HCT116 (cell line): Measurements from ENCODE around the gene SLC25A41. TPM values are rescaled to one million over a fixed set of nuclear protein-coding genes. Genes with fewer than 3 reads are reported as not detected.
A peak's percentile ranks its signal among the peaks of the same experiment; 100 is the strongest.

Experiments used
- ATAC-seq: fragments of 200-7000 bp; cut with Tn5 transposase; 2 replicates; pipeline ENCODE4 v1.9.1; 2020; ENCODE audit warnings: mild to moderate bottlenecking, moderate library complexity
- BruUV-seq: library from RNA; stranded (reverse); fragments of 400-500 nt; replicated peaks from 2 replicates; lab custom pipeline; 2021; lab: Mats Ljungman, UMichigan
- CTCF ChIA-PET: fragments of 300-600 bp; sonication (Branson Sonifier 250); formaldehyde crosslinking; loops from one replicate; lab custom pipeline; 2021; ENCODE audit warnings: antibody characterized with exemption; lab: Charles Lee
- POLR2A ChIA-PET: fragments of 300-600, 350-600 bp; sonication (Branson Sonifier 250); formaldehyde crosslinking; loops from one replicate; lab custom pipeline; 2021; ENCODE audit warnings: antibody characterized with exemption; lab: Charles Lee
- RAD21 ChIA-PET, 2 experiments: fragments of 300-600 bp; sonication (Branson Sonifier 250); formaldehyde crosslinking; loops; one replicate each; lab custom pipeline; 2023; ENCODE audit warnings: low total read pairs in 2 of 2; ENCODE audit not compliant: uncharacterized antibody in 2 of 2, unreplicated experiment in 2 of 2, low non-redundant PET in 1 of 2; lab: Charles Lee
- DNase-seq: peaks from one replicate; pipeline ENCODE4 v3.0.0-alpha.2; 2010; ENCODE audit warnings: low read depth, low spot score
- H2AFZ ChIP-seq: fragments of 200-600 bp; shearing (Covaris generic), sonication (generic); 2 replicates; pipeline ENCODE4 v1.6.1; 2017; ENCODE audit warnings: low read depth, mixed run types, mixed read lengths, antibody characterized with exemption, low read length; ENCODE audit not compliant: poor library complexity, severe bottlenecking
- H3K27ac ChIP-seq: 2 replicates; pipeline ENCODE4 v1.5.1; 2012; ENCODE audit warnings: low read depth, low read length
- H3K27me3 ChIP-seq: fragments of 200-600 bp; sonication (generic); 2 replicates; pipeline ENCODE4 v1.6.1; 2016; ENCODE audit warnings: mixed run types, low read length, mixed read lengths; ENCODE audit not compliant: insufficient read depth
- H3K36me3 ChIP-seq, 2 experiments: fragments of 200-500 bp in 1 of 2; fragments of 200-600 bp in 1 of 2; sonication (Bioruptor generic) in 1 of 2; sonication (generic) in 1 of 2; 2 replicates each; pipeline versions ENCODE4 v1.5.1 to v1.6.1; 2014 to 2016; ENCODE audit warnings: low read length in 2 of 2, inconsistent platforms in 1 of 2, mixed read lengths in 1 of 2, mixed run types in 1 of 2; ENCODE audit not compliant: insufficient read depth in 2 of 2, control insufficient read depth in 1 of 2
- H3K4me1 ChIP-seq, 2 experiments: fragments of 200-600 bp in 1 of 2; sonication (generic) in 1 of 2; 2 replicates each; pipeline versions ENCODE4 v1.5.1 to v1.6.1; 2012 to 2017; ENCODE audit warnings: low read length in 2 of 2, inconsistent platforms in 1 of 2, mild to moderate bottlenecking in 1 of 2, mixed read lengths in 1 of 2, mixed run types in 1 of 2, moderate library complexity in 1 of 2; ENCODE audit not compliant: insufficient read depth in 2 of 2, control insufficient read depth in 1 of 2
- H3K4me2 ChIP-seq: fragments of 200-600 bp; sonication (generic); 2 replicates; pipeline ENCODE4 v1.6.1; 2017; ENCODE audit warnings: mixed run types, low read length, mixed read lengths
- H3K4me3 ChIP-seq, 2 experiments: fragments of 200-600 bp in 1 of 2; sonication (generic) in 1 of 2; replicated peaks in 1 of 2; 2 replicates each; pipeline ENCODE4 v1.5.1; 2011 to 2016; ENCODE audit warnings: low read length in 2 of 2, control low read depth in 1 of 2, low read depth in 1 of 2, mild to moderate bottlenecking in 1 of 2, mixed read lengths in 1 of 2, mixed run types in 1 of 2
- H3K79me2 ChIP-seq: fragments of 200-600 bp; sonication (generic); 2 replicates; pipeline ENCODE4 v1.6.1; 2017; ENCODE audit warnings: mild to moderate bottlenecking, mixed run types, low read length, moderate library complexity, mixed read lengths; ENCODE audit not compliant: insufficient read depth
- H3K9ac ChIP-seq: fragments of 200-600 bp; sonication (generic); 2 replicates; pipeline ENCODE4 v1.6.1; 2016; ENCODE audit warnings: low read length, mixed read lengths
- H3K9me2 ChIP-seq: fragments of 200-600 bp; sonication (generic), shearing (Covaris generic); 2 replicates; pipeline ENCODE4 v1.6.1; 2017; ENCODE audit warnings: mixed run types, mild to moderate bottlenecking, moderate library complexity; ENCODE audit not compliant: insufficient read depth
- H3K9me3 ChIP-seq, 2 experiments: fragments of 200-500 bp in 1 of 2; fragments of 200-600 bp in 1 of 2; sonication (Bioruptor generic) in 1 of 2; sonication (generic) in 1 of 2; 2 replicates each; pipeline ENCODE4 v1.6.1; 2014 to 2017; ENCODE audit warnings: low read length in 2 of 2, mixed read lengths in 2 of 2, inconsistent platforms in 1 of 2, low read depth in 1 of 2, mild to moderate bottlenecking in 1 of 2, mixed run types in 1 of 2, moderate library complexity in 1 of 2; ENCODE audit not compliant: control insufficient read depth in 1 of 2, insufficient read depth in 1 of 2
- H4K20me1 ChIP-seq: fragments of 200-600 bp; sonication (generic), shearing (Covaris generic); 2 replicates; pipeline ENCODE4 v1.6.1; 2017; ENCODE audit warnings: mixed run types, mild to moderate bottlenecking, moderate library complexity; ENCODE audit not compliant: insufficient read depth
- CBX3 ChIP-seq: IDR thresholded peaks from 2 replicates; pipeline ENCODE4 v1.6.1; 2012; ENCODE audit warnings: low read depth
- CTCF ChIP-seq, 3 experiments: fragments of 200-600 bp in 1 of 3; sonication (generic) in 1 of 3; IDR thresholded peaks in 2 of 3; conservative IDR thresholded peaks in 1 of 3; 2 replicates each; pipeline ENCODE4 v1.5.1; 2012 to 2017; ENCODE audit warnings: low read depth in 2 of 3, low read length in 2 of 3, antibody characterized with exemption in 1 of 3, borderline replicate concordance in 1 of 3, control low read depth in 1 of 3, mild to moderate bottlenecking in 1 of 3, mixed read lengths in 1 of 3, mixed run types in 1 of 3, moderate library complexity in 1 of 3; ENCODE audit not compliant: insufficient read depth in 1 of 3
- EGR1 ChIP-seq: IDR thresholded peaks from 2 replicates; pipeline ENCODE4 v1.6.1; 2012; ENCODE audit warnings: low read depth
- ELF1 ChIP-seq: IDR thresholded peaks from 2 replicates; pipeline ENCODE4 v1.6.1; 2012; ENCODE audit warnings: low read depth, borderline replicate concordance
- EZH2 ChIP-seq: fragments of 200-600 bp; sonication (generic); IDR thresholded peaks from 2 replicates; pipeline ENCODE4 v1.6.1; 2017; ENCODE audit warnings: antibody characterized with exemption, mixed run types
- FOSL1 ChIP-seq: IDR thresholded peaks from 2 replicates; pipeline ENCODE4 v1.6.1; 2012; ENCODE audit warnings: low read depth
- JUND ChIP-seq: IDR thresholded peaks from 2 replicates; pipeline ENCODE4 v1.6.1; 2012
- POLR2A ChIP-seq: IDR thresholded peaks from 2 replicates; pipeline ENCODE4 v1.7.0; 2011; ENCODE audit warnings: borderline replicate concordance; ENCODE audit not compliant: insufficient read depth, insufficient read length; ENCODE audit errors: extremely low read depth
- POLR2AphosphoS5 ChIP-seq: IDR thresholded peaks from 2 replicates; pipeline ENCODE4 v1.6.1; 2011; ENCODE audit warnings: mild to moderate bottlenecking, low read depth, low read length, moderate library complexity
- SP1 ChIP-seq: IDR thresholded peaks from 2 replicates; pipeline ENCODE4 v1.6.1; 2012; ENCODE audit warnings: low read depth
- SRF ChIP-seq: IDR thresholded peaks from 2 replicates; pipeline ENCODE4 v1.6.1; 2012; ENCODE audit warnings: low read depth
- TCF7L2 ChIP-seq: IDR thresholded peaks from 2 replicates; pipeline ENCODE4 v1.7.0; 2011; ENCODE audit warnings: borderline replicate concordance, inconsistent platforms; ENCODE audit not compliant: insufficient read depth, insufficient read length; ENCODE audit errors: extremely low read depth
- YY1 ChIP-seq: IDR thresholded peaks from 2 replicates; pipeline ENCODE4 v1.6.1; 2011; ENCODE audit warnings: low read length, low read depth, moderate library complexity, mild to moderate bottlenecking; ENCODE audit not compliant: insufficient replicate concordance; ENCODE audit errors: extremely low read depth
- ZBTB33 ChIP-seq: IDR thresholded peaks from 2 replicates; pipeline ENCODE4 v1.6.1; 2011; ENCODE audit warnings: mild to moderate bottlenecking, low read length, moderate library complexity; ENCODE audit not compliant: insufficient replicate concordance; ENCODE audit errors: extremely low read depth
- ZFX ChIP-seq: fragments of 450-650 bp; IDR thresholded peaks from 2 replicates; pipeline ENCODE4 v1.6.1; 2017
- ZNF274 ChIP-seq: fragments of 200-500 bp; sonication (Bioruptor generic); IDR thresholded peaks from 2 replicates; pipeline ENCODE4 v1.6.1; 2014; ENCODE audit warnings: mild to moderate bottlenecking, low read depth, low read length, inconsistent platforms
- intact Hi-C: fragments of 100-400 bp; cut with micrococcal nuclease; formaldehyde crosslinking; loops from 2 replicates; pipeline ENCODE4 v1.10.0; 2022
- total RNA-seq: library from RNA; stranded (reverse); gene quantifications from one replicate; pipeline ENCODE4 v1.2.1, GENCODE V29; 2021; ENCODE audit not compliant: unreplicated experiment

The SLC25A41 gene
- total RNA-seq, 1 experiment from 2014 or later = 0.93 TPM

GRCh38 chr19:6458695-6459261 is 25.2 kb upstream of the SLC25A41 start:
- BruUV-seq = no TSS peak
- TF ChIP-seq EZH2 (no peak), CTCF (IDR thresholded peaks at IDR 0.05 in 2 of 3, conservative IDR thresholded peaks at IDR 0.05 in 1 of 3; ENCODE audit: borderline replicate concordance in 1 of 3, insufficient read depth in 1 of 3, low read depth in 2 of 3, low read length in 2 of 3) (no peak), POLR2A (no peak), ZBTB33 (no peak), ZFX (no peak), POLR2AphosphoS5 (no peak), YY1 (no peak), SP1 (no peak), ZNF274 (no peak), FOSL1 (no peak), TCF7L2 (no peak), EGR1 (no peak), CBX3 (no peak), SRF (no peak), ELF1 (no peak), JUND (no peak)
- RAD21 ChIA-PET = no interaction called here
- Histone ChIP-seq H4K20me1 (no peaks in the 10 kb centered on the region), H3K79me2 (0 out of 2 replicates have a peak, but pooled peaks cover 3% of the 10 kb centered on the region), H3K9me2 (no peaks in the 10 kb centered on the region), H3K27me3 (no peaks in the 10 kb centered on the region), H2AFZ (no peak overlapping the region), H3K27ac (peak overlapping the region; percentile 62), H3K4me2 (peak overlapping the region; percentile 99), H3K36me3 (peaks cover 6 to 17% of the 10 kb centered on the region in 2 experiments; a peak in 3 of 4 replicates), H3K9me3 (peaks cover 0 to 8% of the 10 kb centered on the region in 2 experiments; a peak in 2 of 4 replicates), H3K4me3 (peak overlapping the region; percentile 66 to 88), H3K4me1 (peaks cover 18 to 32% of the 10 kb centered on the region in 2 experiments), H3K9ac (peak overlapping the region; percentile 71)
- POLR2A ChIA-PET = no interaction called here
- CTCF ChIA-PET = no interaction called here
- intact Hi-C loops = no loop called here
- DNase-seq (no peak), ATAC-seq (0 out of 2 replicates have a peak, but pooled peaks have one; percentile 12)
